ENCODE measurements around the gene UBA3.

- TF ChIP-seq POLR2A (IDR thresholded peaks at IDR 0.05; ENCODE audit: low read depth, low read length), result no peak
- TF ChIP-seq POU2F2 (IDR thresholded peaks at IDR 0.05; ENCODE audit: low read depth, low read length), result no peak
- no peak for TF ChIP-seq POLR2AphosphoS5 (IDR thresholded peaks at IDR 0.05; ENCODE audit: low read depth, low read length)
- TF ChIP-seq TAF1 (IDR thresholded peaks at IDR 0.05; ENCODE audit: low read depth, low read length), result no peak
Measured at GRCh38 chr3:69044608-69045007, 35.6 kb downstream of the UBA3 start.
